Cardiac septum (tissue), 1 donor: Measurements from ENCODE around the gene TRMT11. TPM values are rescaled to one million over a fixed set of nuclear protein-coding genes. Genes with fewer than 3 reads are reported as not detected.
A peak's percentile ranks its signal among the peaks of the same experiment; 100 is the strongest.
"Not testable (repeated sequence)": the region's sequence is repeated elsewhere in the genome, so short reads cannot be mapped to it uniquely, and the experiment has no call there.

Source experiments
- DNase-seq: peaks from one replicate; pipeline ENCODE4 v3.0.0-alpha.2; 2020; ENCODE audit warnings: low spot score
- intact Hi-C: fragments of 100-400 bp; cut with DNase I; formaldehyde crosslinking; loops from one replicate; pipeline ENCODE4 v1.14.0; 2022
- long read RNA-seq: library from polyadenylated mRNA; unstranded; transcript quantifications from one replicate; pipeline ENCODE4 v2.0.0, GENCODE V29; 2021
- total RNA-seq: library from RNA; stranded (reverse); fragmentation: NEBNext Ultra II Directional; extraction: Animal tissue kit (Norgen Biotek cat#: 25700); gene quantifications from one replicate; pipeline ENCODE4 v1.2.1, GENCODE V29; 2021
- donor health status: DM: no; HTN: no; CAD: no.

Gene TRMT11
- 13.3 TPM for total RNA-seq
- long read RNA-seq, transcript TRMT11-201 (13 exons, 1,565 nt): major isoform, 13 of 21 reads
- long read RNA-seq, partial matches to known transcripts: 1 of 21 reads
- long read RNA-seq, other reads (novel, unspliced or antisense): 7 of 21 reads

- DNase-seq: peak; percentile 95
- intact Hi-C loops: loop anchor here (10.0 kb wide), 1 partner anchor 1128 kb away; the partner anchor contains the start of gene RSPO3
Measured at GRCh38 chr6:125986301-125987025, at the start of gene TRMT11. TSS of gene TRMT11 (plus strand) at chr6:125986540. CDS start at chr6:125986551, 11 bp downstream.

- intact Hi-C loops: no loop called here
- DNase-seq: no peak
Measured at GRCh38 chr6:125939026-125939425, 47.3 kb upstream of the TRMT11 start.

DNA sequence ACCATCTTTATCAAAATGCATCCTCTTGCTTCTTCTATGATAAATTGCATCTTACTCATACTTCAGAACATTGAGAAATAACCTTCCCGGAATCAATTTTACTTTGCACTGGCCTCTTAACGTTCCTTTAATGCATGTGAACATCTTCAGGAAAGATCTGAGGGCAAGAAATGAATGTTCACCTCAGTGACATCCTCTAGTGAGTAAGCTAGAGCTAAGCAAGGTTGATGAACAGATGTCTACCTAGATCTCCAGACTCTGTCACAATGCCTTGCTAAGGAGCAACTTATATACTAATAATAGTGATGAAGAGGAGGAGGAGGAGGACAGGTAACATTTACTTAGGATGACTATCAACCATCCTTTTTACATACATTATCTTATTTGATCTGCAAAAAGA is 46.5 kb upstream of the TRMT11 start:
- intact Hi-C loops: no loop called here
- DNase-seq: no peak

- intact Hi-C loops: no loop called here
- no peak for DNase-seq
Measured at GRCh38 chr6:125940247-125941041, 45.9 kb upstream of the TRMT11 start.

GRCh38 chr6:125942672-125943527 is 43.4 kb upstream of the TRMT11 start:
- DNase-seq: no peak
- intact Hi-C loops: no loop called here

DNA sequence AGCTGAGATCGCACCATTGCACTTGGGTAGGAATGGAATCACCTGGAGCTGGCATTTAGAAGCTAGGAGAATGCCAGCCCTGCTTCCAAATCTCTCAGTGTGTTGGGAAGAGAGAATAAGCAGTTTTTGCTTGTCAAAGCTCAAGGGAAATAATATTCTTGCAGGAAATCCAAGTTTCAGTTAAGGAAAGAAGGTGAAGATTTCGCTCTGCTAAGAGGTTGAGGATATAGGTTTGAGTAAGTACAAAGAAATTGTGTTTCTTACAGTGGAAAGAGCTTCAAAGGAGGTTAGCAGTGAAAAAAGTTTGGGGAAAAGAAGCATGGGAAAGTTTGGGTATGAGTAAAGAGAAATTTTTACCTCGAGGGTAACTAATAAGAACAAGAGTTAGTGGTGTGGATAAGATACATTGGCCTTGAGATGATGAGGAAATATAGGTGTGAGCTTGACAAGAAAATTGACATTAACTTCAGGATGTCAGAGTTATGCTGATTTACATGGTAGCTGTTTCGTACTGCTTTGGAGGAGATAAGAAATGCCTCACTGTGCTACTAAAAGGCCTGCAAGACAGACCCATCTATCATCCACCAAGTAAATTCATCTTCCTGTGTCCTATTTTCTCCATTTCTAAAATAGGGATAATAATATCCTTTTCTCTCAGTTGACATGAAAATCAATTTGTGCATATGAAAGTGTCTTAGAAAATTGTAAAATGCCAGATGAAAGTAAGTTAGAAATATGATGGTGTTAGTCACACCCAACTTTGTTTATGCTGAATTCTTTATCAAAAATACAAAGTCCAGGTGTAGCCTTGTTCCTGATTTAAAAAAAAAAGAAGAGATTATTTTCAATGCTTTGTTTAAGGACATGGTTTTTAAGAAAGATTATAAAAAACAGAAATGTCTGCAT is 42.6 kb upstream of the TRMT11 start:
- intact Hi-C loops: no loop called here

GRCh38 chr6:125944434-125944816 is 41.9 kb upstream of the TRMT11 start:
- intact Hi-C loops: no loop called here
- no peak for DNase-seq

More for the DNA sequence above, 42.6 kb upstream of the TRMT11 start:
- DNase-seq: no peak

DNA sequence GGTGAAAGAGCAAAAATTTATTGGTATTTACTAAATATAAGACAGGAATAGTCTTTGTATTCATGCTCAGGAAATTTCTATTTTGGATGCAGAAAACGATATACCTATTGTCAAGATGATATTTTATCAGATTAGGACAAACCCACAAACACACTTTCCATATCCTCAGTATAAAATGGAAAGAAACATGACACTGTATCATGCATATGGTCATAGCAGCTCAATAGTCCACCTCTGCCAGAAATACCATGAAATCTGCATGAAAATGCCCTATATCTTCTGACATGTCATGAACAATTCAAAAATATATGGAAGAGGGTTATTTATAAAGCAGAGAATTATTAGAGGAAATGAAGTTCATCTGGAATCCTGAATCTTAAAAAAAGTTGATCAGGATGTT is 41.4 kb upstream of the TRMT11 start:
- DNase-seq: no peak
- intact Hi-C loops: no loop called here

DNA sequence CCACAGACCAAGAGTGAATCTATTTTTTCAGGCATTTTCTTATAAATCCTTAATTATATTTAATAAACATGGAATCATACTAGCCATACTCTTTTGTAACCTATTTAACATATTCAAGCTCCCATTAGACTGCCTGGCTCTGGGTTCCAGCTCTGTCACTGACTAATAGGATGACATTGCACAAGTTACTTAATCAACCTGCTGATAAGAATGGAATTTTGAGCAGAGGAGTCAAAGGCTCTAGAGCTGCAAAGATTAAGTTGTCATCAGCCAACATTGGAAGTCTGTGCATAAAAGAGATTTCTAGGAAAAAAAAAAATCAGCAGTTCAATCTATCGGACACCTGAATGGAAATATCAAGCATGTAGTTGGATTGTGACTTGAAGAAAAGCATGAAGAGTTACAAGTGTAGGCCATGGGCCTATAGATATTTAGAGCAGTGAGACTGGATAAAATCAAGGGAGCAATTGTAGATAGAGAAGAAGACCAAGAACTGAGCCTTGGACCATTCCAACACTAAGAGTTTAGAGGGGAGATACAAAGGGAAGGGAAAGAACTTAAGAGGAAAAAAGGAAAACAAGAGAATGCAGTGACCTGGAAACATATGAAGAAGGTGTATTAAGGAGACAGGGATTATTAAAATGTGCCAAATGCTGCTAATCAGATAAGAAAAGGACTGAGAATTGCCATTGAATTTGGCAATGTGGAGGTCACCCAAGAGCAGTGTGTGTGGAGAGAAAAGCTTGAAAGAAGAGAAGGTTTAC is 40.8 kb upstream of the TRMT11 start:
- DNase-seq: no peak
- intact Hi-C loops: no loop called here

DNA sequence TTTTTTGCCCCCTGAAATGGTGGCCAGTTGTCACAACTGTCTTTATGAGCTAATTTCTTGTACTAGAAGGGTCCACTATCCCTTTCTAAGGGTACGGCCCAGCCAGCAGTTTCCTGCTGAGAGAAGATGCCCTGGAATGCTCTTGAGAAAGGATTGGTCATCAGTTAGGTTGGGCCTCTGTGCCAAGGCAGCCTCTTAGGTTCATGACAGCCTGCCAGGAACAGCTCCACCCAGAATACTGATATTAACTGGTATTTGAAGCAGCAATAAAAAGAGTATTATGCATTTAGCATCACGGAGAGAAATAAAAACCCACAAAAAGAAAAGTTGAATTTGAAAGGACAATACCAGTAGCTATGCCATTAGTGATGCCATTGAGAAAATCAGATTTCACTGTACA is 38.7 kb upstream of the TRMT11 start:
- intact Hi-C loops: no loop called here
- DNase-seq: no peak

GRCh38 chr6:125948455-125948854 is 37.9 kb upstream of the TRMT11 start:
- DNase-seq: no peak
- intact Hi-C loops: no loop called here

DNA sequence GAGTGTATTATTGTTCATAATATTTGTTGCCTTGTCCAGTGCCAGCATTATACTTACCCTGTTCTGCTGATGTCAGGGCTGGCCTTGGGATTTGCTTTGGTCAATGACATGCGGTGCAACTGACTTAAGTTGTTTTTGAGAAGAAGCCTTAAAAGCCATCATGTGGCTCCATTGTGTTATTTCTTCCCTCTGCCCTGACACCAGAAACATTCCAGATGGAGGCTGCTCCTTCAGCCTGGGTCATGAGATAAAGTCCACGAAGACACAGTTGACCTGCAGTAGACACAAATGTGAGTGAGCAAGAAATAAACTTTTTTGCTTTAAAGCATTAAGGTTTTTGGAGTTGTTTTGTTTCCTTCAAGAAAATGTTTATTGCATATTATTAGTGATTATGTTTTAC is 37.3 kb upstream of the TRMT11 start:
- intact Hi-C loops: no loop called here
- DNase-seq: no peak

- DNase-seq: no peak
- intact Hi-C loops: loop anchor here (10.0 kb wide), 1 partner anchor 645 kb away; the partner anchor contains the start of gene HDDC2
Measured at GRCh38 chr6:125950293-125950692, 36.0 kb upstream of the TRMT11 start.

GRCh38 chr6:125950716-125951115 is 35.6 kb upstream of the TRMT11 start:
- DNase-seq: not testable (repeated sequence)
- intact Hi-C loops: loop anchor here (10.0 kb wide), 1 partner anchor 646 kb away; the partner anchor contains the start of gene HDDC2

GRCh38 chr6:125951323-125951722 is 35.0 kb upstream of the TRMT11 start:
- intact Hi-C loops: loop anchor here (10.0 kb wide), 1 partner anchor 647 kb away; the partner anchor contains the start of gene HDDC2

DNA sequence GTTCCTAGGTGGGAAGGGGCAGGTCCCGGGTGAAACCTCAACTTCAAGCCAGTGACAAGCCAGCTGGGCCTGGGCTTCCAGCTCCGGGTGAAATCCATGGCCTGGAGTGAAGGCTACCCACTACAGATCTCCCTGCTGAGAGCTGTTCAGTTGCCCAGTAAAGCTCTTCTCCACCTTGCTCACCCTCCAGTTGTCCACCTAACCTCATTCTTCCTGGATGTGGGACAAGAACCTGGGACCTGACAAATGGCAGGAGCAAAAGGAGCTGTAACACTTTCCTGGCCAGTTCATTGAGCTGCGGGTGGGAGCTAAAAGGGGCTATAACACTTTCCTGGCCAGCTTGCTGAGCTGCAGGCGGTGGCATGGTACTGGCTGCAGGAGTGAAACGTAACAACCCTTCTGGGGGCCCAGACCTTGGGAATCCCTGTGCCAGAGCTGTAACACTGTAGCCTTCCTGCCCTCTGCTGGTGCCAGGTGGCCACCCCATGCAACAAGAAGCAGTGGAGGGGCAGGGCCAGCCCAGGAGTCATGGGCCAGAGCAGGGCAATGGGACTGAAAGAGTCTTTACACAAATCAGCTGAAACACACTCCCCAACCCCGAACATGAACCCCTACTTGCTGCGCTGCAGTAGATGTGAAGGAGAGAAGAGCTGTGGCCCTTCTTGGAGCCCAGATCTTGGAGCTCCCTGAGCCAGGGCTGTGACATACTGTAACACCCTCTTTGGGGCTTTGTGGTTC is 33.4 kb upstream of the TRMT11 start:
- no peak for DNase-seq
- intact Hi-C loops: loop anchor here (10.0 kb wide), 1 partner anchor 648 kb away; the partner anchor contains the start of gene HDDC2

More at GRCh38 chr6:125951323-125951722, 35.0 kb upstream of the TRMT11 start:
- DNase-seq: no peak

- intact Hi-C loops: loop anchor here (10.0 kb wide), 1 partner anchor 649 kb away; the partner anchor contains the start of gene HDDC2
- no peak for DNase-seq
Measured at GRCh38 chr6:125953502-125953875, 32.9 kb upstream of the TRMT11 start.
